GM19467 (cell line): Measurements from ENCODE around the gene MLYCD.
"Not testable (repeated sequence)": the region's sequence is repeated elsewhere in the genome, so short reads cannot be mapped to it uniquely, and the experiment has no call there.

ENCODE experiments used
- ATAC-seq: cut with Tn5 transposase; IDR thresholded peaks from one replicate; pipeline ENCODE4 v1.9.1; 2021; ENCODE audit warnings: mild to moderate bottlenecking, moderate library complexity; ENCODE audit not compliant: unreplicated experiment

The MLYCD gene

GRCh38 chr16:83939266-83939855 lies 40.4 kb downstream of the MLYCD start:
- no peak for ATAC-seq

GRCh38 chr16:83940119-83940518 lies 41.2 kb downstream of the MLYCD start:
- no peak for ATAC-seq

- ATAC-seq, result no peak
Observed at GRCh38 chr16:83940630-83941378, 41.9 kb downstream of the MLYCD start.

- not testable (repeated sequence) for ATAC-seq
Observed at GRCh38 chr16:83941546-83941945, 42.6 kb downstream of the MLYCD start.

- ATAC-seq, result no peak
Observed at GRCh38 chr16:83942074-83942473, 43.2 kb downstream of the MLYCD start.

GRCh38 chr16:83942815-83943515 lies 44.0 kb downstream of the MLYCD start:
- no peak for ATAC-seq

- no peak for ATAC-seq
Observed at GRCh38 chr16:83943516-83944050, 44.7 kb downstream of the MLYCD start.

- ATAC-seq, result no peak
Observed at GRCh38 chr16:83945587-83945986, 46.7 kb downstream of the MLYCD start.

- ATAC-seq, result no peak
Observed at GRCh38 chr16:83946154-83946780, 47.4 kb downstream of the MLYCD start.

- no peak for ATAC-seq
Observed at GRCh38 chr16:83946781-83947566, 48.1 kb downstream of the MLYCD start.

GRCh38 chr16:83947642-83948234 lies 48.8 kb downstream of the MLYCD start:
- no peak for ATAC-seq

- no peak for ATAC-seq
Observed at GRCh38 chr16:83948914-83949723, 50.2 kb downstream of the MLYCD start.

- no peak for ATAC-seq
Observed at GRCh38 chr16:83949724-83950001, 50.7 kb downstream of the MLYCD start.

GRCh38 chr16:83950862-83951399 lies 52.0 kb downstream of the MLYCD start:
- not testable (repeated sequence) for ATAC-seq

GRCh38 chr16:83951544-83951943 lies 52.6 kb downstream of the MLYCD start:
- no peak for ATAC-seq

- no peak for ATAC-seq
Observed at GRCh38 chr16:83952587-83952939, 53.6 kb downstream of the MLYCD start.

- ATAC-seq, result peak; percentile 81
Observed at GRCh38 chr16:83952940-83953795, 54.3 kb downstream of the MLYCD start, which contains the start of gene OSGIN1. Gene OSGIN1 (plus strand): TSS chr16:83953240. CDS start chr16:83957672, 4,432 bp downstream.
